CMK (cell line): Measurements from ENCODE around the gene CTPS2.
"Not testable (repeated sequence)": the region's sequence is repeated elsewhere in the genome, so short reads cannot be mapped to it uniquely, and the experiment has no call there.

Source experiments
- DNase-seq: peaks from one replicate; pipeline ENCODE4 v3.0.0-alpha.2; 2010; ENCODE audit warnings: low read depth

Gene CTPS2

DNA sequence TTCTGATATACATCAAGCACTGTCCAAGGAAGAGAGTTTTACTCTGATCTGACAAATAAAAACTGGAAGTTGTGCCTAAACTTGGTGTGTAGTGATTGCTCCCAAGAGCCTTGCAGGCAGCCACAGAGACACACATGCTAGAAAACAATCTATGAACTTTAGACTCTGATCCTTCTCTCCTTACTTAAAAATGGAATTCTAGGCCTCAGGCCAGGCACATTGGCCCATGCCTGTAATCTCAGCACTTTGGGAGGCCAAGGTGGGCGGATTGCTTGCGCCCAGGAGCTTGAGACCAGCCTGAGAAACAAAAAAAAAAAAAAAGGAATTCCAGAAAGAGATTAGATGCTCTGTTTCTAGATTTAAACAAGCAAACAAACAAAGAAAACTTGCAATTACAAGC, 108.1 kb downstream of the CTPS2 start:
- no peak for DNase-seq

DNA sequence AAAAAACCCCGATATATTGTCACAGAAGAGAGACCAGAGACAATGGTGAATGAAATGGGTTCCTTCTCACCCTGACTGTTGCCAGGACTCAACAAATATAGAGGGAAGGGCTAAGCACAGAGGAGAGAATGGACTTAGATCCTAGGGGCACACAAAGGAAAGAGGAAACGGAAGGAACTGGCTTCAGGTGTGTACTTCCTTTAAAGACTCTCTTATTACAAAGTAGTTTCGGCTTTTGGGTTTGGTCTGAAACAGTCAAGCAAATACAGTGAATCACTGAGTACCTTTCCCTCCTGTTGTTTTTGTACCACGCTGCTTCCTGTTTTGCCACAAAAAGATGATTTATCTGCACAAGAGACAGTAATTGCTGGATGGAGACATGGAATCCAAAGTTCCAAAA, 108.6 kb downstream of the CTPS2 start:
- DNase-seq: no peak

DNA sequence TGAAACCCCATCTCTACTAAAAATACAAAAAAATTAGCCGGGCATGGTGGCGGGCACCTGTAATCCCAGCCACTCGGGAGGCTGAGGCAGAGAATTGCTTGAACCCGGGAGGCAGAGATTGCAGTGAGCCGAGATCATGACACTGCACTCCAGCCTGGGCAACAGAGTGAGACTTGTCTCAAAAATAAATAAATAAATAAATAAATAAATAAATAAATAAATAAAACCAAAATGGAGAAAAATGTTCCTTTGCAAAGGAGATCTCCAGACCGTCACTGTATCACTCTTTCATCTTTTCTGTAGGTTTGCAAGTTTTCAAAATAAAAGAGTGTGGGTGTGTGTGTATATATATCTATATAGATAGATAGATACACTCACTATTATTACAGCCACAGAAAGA, 109.2 kb downstream of the CTPS2 start:
- DNase-seq: not testable (repeated sequence)

DNA sequence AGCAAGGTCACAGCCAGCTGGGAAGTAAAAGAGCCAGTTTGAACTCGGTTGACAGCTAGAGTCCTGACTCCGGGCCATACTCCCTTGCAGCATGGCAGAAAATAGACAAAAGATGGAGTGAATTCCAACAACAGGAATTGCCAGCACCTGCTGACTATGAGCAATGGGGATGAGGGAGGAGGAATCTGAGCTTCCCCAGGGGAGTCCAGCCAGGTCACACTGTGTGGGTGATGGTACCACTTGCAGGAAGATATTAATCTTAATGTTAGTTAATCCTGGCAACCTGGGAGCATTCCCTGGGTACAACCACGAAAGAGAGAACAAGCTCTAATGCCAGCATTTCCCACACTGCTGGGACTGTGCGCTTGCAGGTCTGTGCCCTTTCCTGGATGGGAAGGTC, 110.6 kb downstream of the CTPS2 start:
- no peak for DNase-seq

DNA sequence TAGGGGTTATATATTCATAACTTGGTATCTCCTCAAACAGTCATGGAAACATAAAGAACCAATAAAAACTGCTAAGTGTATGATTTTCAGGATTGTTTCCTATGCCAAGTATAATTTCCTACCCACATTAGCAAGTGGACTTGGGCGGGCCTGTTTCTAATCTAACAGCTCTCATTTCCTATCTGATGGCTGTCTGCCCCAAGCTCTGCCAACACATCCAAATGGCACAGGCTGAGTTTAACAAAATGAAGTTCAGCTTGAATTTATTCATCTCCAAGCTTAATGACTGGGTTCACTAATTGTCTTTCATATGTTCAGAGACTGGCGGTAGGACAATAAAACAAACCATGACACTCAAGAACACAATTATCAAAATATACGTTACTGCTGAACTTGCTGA, 118.0 kb downstream of the CTPS2 start:
- DNase-seq: no peak

DNA sequence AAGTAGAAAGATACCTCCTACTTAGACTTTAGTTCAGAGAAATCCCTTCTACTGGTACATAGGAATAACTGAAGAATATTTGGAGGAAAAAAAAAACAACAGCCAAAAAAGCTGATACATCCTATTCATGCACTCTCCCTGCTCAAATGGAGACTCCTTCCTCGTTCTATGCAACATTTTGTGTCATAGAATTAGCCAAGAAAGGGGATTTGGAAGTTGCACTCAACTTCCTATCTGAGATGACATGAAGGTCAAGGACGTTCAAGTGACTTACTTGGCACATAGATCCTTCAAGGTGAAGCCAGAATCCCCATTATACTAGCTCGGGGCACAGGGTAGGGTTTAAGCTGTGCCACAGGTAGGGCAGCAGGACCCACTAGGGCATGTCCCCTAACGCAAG, 118.7 kb downstream of the CTPS2 start:
- no peak for DNase-seq

DNA sequence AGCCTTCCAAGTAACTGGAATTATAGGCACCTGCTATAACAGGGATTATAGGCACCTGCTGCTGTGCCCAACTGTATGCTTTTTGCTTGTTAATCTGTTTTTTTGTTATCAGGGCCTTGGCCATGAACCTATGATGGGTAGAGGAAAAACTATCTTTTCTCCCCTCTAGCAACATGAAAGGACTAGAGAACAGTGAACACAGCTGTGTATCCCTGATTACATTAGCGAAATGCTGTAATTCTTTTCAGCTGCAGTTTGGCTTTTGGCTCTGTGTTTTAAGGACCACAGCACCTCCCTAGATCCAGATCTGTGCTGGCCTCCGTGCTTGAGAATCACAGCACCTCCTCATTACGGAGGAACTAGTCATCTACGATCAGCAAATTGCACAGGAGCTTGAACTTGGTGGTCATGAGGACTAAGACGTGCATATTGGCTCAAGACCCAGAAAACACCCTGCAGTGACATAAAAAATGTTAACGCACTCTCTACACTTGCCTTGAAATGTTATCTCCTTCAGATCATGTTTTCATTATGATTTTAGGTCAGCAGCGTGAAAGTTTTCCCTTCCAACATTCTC, 120.2 kb downstream of the CTPS2 start:
- no peak for DNase-seq

DNA sequence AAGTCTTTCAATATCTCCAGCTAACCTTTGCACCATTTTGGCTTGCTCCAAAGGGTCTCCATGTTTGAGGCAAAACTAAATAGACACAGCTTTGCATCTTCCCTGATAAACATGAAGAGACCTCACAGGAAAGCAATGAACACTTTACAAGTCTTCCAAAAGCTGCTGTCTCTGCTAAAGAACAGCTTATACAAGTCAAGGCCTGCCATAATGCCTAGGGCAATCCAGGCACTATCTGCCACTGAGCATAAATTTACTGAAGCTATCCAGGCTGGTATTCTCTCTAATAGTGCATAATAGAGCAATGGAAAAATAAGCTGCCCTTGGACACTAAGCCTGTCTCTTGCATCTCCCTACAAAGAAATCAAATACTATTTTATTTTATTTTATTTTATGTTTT, 122.6 kb downstream of the CTPS2 start:
- no peak for DNase-seq

DNA sequence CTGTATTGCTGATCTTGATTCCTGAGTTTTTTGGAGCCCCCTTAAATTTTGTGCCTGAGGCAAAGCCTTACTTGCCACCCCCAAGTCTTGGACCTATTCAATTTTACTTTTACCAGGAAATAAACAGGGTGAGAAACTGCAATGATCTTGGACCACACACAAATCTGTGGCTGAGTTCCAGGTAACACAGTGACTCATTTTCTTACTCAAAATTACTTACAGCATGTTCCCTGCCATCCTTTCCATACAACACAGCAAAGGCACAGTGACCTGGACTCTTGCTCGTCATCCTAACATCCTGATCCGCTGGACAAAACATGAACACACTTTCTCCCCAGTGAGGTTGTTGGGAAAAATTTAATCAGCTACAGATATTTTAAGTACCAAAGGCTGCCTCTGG, 123.3 kb downstream of the CTPS2 start:
- DNase-seq: no peak

DNA sequence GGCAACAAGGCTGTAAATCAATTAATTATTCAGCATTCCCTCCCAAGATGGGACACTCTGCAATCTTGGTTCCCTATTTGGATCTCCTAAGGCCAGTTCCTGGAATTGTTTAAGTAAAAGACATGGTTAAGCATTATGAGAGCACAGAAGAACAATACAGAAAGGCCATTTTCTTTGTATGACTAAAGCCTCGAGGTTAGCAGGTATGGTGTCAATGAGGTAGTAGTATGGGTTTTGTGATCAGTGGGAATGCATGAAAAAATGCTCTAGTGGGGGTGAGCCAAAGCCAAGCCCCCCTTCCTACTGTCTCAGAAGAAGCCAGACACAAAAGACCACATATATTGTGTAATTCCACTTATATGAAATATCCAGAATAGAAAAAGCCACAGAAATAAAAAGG, 124.2 kb downstream of the CTPS2 start:
- no peak for DNase-seq

DNA sequence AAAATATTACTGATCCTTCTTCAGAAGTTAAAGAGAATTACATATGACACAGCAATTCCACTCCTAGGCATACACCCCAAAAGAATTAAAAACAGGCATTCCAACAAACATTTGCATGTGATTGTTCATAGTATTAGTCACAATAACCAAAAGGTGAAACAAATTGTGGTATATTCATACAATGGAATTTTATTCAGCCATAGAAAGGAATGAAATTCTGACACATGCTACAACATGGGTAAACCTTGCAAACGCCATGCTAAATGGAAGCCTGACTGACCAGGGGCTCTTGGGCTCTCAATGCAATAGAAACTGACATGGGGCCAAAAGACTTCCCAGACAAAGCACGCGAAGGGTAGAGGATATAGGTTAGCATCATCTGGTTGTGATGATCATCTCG, 124.6 kb downstream of the CTPS2 start:
- DNase-seq: no peak

DNA sequence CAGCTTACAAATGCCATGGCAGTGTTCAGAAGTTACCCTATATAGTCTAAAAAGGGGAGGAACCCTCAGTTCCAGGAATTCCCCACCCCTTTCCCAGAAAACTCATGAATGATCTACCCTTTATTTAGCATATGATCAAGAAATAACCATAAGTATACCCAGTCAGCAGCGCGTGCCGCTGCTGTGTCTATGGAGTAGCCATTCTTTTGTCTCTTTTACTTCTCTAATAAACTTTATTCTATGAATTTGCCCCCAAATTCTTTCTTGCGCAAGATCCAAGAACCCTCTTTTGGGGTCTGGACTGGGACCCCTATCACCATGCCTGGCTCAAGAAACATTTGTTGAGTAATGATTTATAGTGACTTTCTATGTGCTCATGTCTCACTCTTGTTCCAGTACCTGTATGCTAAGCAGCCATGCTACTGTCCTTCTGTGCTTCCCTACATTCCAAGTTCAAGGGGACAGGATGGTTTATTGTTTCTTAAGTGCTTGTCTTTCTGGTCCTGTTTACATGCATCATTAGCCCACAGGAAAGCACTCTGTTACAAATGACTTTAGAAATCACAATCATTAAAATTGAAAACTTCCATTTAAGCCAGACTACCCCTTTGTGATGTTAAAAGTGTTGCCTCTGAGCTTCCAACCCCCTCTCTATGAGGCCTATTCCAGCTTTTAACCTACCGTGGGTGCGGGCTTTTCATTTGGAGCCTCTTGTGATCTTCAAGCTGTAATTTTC, 125.9 kb downstream of the CTPS2 start:
- no peak for DNase-seq

DNA sequence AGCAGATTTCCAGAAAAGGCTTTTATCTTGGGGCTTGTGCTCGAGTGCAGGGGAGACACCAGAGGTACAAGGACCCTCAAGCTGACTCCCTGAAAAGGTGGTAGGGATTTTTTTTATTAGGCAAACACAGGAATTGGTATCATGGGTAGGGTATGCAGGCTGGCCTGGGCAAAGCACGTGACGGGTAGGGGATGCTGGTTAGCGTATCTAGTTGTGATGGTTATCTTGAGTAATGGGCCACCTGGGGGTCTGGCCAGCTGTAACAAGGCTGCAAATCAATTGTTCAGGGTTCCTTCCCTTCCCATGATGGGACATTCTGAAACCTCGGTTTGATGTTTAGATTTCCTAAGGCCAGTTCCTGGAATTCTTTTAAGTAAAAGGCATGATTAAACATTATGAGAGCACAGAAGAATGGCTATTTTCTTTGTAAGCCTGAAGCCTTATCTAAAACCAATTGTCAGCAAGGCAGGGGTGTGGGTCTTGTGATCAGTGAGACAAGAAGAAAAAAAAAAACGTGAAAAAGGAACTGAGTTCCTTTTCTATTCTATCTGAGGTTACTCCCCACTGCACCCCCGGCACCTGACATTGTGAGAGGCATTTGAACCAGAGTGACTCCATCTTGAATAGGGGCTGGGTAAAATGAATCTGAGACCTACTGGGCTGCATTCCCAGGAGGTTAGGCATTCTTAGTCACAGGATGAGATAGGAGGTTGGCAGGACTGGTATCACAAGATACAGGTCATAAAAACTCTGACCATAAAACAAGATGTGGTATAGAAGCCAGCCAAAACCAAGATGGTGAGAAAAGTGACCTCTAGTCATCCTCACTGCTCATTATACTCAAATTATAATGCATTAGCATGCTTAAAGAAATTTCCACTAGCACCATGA, 126.7 kb downstream of the CTPS2 start:
- no peak for DNase-seq

DNA sequence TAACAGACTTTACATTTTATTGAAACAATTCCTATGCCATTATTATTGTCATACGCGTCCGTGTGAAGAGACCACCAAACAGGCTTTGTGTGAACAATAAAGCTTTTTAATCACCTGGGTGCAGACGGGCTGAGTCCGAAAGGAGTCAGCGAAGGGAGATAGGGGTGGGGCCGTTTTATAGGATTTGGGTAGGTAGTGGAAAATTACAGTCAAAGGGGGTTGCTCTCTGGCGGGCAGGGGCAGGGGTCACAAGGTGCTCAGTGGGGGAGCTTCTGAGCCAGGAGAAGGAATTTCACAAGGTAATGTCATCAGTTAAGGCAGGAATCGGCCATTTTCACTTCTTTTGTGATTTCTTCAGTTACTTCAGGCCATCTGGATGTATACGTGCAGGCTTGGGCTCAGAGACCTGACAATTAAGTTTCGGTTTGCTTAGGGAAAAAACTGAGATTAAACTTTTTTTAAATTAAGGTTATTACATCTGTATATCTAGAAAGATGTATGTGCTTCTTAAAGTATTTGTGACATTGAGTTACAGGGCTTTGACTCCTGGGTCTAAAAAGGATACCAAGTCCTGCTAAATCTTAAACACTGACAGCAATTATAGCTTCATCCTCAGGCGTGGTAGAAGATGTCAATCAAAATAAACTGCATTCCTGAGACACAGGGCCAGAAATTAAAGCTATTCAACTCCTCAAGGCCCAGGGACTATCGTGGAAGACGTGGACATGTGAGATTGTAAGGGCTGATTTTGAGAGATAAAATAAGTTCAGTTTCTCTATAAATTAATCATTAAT, 132.3 kb downstream of the CTPS2 start:
- not testable (repeated sequence) for DNase-seq

DNA sequence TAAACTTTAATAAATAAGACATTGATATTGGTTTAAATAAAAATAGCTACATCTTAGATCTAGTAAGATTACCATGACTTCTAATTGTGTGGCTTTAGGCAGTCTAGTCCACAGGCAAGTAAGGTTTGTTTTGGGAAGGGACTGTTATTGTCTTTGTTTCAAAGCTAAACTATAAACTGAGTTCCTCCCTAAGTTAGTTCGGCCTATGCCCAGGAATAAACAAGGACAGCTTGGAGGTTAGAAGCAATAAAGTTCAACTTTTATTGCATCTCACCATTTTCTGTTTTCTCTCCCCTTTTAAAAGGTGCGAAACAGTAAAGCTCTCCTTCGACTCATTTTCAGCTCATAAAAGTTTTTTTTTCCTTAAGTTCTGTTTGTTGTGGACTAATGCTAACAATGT, 133.0 kb downstream of the CTPS2 start:
- no peak for DNase-seq

DNA sequence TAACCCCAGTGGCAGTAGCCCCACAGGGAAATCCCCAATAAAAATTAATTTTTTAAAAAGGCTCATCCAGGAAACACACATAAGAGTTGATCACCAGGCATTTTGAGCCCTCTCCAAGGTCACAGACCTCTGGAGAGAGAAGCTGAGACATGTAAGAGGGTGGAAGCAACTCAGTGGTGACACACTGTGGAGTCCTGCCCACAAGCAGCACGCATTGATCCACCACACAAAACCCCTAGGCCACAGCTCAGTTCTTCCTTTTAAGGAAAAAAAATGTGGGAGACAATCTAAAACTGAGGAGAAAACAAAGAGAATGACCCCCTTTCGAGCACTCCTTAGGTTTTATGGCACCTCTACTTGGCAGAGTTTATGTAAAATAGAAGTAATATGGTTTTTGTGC, 134.3 kb downstream of the CTPS2 start:
- DNase-seq: no peak

DNA sequence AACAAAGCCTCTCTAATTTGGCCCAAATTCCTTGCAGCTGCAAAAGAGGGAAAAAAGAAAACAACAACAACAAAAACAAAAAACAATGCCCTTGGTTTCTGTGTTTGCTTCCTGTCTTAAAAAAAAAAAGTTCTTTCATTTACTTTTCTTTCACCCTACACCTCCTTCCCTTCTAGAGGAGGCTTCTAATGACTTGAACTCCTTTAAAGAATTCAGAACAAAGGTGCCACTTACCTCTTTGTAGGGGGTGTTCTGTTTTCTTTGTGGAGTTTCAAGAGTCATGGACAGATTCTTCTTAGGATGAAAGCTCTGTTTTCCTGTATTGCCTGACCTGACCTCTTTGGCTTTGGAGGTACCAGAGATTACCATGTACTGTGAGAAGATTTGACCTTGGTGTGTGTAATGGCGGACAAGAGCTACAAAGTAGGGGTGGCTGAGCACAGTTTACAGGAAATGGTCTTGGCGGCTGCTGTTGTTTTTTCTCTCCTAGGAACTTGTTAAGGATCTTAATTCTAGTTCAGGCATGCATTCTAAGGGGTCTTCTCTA, 134.9 kb downstream of the CTPS2 start:
- DNase-seq: no peak

DNA sequence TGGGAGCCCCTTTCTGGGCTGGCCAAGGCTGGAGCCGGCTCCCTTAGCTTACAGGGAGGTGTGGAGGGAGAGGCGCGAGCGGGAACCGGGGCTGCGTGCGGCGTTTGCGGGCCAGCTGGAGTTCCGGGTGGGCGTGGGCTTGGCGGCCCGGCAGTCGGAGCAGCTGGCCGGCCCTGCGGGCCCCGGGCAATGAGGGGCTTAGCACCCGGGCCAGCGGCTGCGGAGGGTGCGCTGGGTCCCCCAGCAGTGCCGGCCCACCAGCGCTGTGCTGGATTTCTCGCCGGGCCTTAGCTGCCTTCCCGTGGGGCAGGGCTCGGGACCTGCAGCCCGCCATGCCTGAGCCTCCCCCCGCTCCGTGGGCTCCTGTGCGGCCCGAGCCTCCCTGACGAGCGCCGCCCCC, 137.1 kb downstream of the CTPS2 start:
- not testable (repeated sequence) for DNase-seq

DNA sequence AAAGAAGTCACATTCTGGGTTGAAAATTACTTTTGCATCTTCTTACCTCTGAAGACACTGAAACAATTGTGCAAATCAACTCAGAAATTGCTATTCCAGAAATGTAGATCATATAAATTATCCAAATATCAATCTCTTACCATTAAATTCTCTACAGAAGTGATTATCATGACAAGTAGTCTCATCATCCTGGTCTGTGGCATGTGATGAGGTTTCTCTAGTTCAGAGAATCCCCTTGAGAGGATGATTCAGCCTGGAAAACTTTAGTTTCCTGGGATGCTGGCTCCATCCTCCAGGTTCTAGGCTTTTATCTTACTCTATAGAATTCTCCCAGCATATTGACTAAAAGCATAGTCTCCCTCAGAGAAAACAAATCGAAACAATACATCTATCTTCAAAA, 138.7 kb downstream of the CTPS2 start:
- no peak for DNase-seq

DNA sequence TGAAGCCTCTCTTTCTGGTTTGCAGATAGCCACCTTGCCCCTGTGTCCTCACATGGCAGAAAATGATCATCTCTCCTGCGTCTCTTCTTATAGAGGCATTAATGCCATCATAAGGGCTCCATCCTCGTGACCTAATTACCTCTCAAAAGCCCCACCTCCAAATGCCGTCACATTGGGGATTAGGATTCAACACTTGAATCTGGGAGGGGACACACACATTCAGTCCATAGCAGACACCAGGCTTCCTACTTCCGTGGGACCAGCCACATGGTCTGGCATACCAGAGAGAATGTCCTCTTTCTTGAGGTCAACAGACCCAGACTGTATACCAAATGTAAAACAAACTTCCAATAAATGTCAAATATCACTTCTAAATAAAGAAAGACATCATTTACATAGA, 144.8 kb downstream of the CTPS2 start:
- DNase-seq: no peak

DNA sequence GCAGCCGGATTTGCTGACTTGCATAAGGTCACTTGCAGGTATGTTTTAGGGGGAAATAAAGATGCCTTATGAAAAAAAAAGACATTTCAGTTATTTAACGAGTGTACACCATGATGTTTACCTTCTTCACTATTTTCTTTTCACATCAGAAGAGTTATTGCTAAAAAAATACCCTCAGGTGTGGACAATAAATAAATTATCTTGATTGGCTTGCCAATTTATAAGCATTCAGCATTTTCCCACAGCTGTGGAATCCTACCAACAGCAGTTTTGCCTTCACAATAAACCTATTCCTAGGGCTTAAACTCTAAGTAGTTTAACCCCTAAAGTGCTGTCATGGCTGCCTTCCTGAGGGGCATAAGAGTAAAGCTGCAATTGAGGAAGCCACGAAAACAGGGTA, 145.9 kb downstream of the CTPS2 start:
- no peak for DNase-seq

DNA sequence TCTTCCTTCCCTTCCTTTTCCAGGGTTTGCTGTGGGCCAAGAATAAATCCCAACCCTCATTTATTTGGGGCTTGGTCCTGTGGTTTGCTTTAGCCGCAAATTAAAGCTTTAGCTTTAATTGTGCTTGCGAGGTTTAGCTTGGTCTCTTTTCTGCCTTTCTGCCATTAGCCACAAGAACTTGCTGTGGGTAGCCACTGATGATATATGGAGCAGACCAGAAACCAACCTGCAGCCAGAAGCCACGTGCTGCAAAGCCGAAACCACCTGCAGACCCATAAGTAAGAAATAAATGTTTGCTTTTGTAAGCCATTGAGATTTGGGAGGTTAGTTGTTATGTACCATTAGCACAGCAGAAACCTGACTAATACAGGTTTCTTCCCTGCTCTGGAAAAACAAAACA, 152.3 kb downstream of the CTPS2 start:
- DNase-seq: no peak
